Transverse colon (tissue), 4 donors: ENCODE measurements around the gene MS4A10. TPM values are rescaled to one million over a fixed set of nuclear protein-coding genes. Genes with fewer than 3 reads are reported as not detected.

ENCODE experiments used
- DNase-seq: peaks from one replicate; pipeline ENCODE4 v3.0.0-alpha.2; 2019
- H3K27ac ChIP-seq, 4 donors: fragments of 200-600 bp; sonication (generic); 2 replicates each; pipeline ENCODE4 v1.5.1; 2016 to 2018; ENCODE audit warnings: inconsistent platforms in 4 of 4
- H3K27me3 ChIP-seq: fragments of 200-600 bp; sonication (generic); 2 replicates; pipeline ENCODE4 v1.5.1; 2017; ENCODE audit warnings: inconsistent platforms
- H3K36me3 ChIP-seq, 4 donors: fragments of 200-600 bp; sonication (generic); 2 replicates each; pipeline ENCODE4 v1.5.1; 2017 to 2019; ENCODE audit warnings: inconsistent platforms in 4 of 4
- H3K4me1 ChIP-seq, 4 donors: fragments of 200-600 bp; sonication (generic); 2 replicates each; pipeline ENCODE4 v1.5.1; 2017 to 2020; ENCODE audit warnings: inconsistent platforms in 4 of 4
- H3K4me3 ChIP-seq, 4 donors: fragments of 200-600 bp; sonication (generic); 1 replicate in 1 of 4; 2 replicates in 3 of 4; pipeline versions ENCODE4 v1.5.1 to v1.6.1; 2017 to 2019; ENCODE audit warnings: inconsistent platforms in 4 of 4
- H3K9me3 ChIP-seq, 2 donors: fragments of 200-600 bp; sonication (generic); 2 replicates each; pipeline ENCODE4 v1.5.1; 2017 to 2019; ENCODE audit warnings: inconsistent platforms in 2 of 2
- CTCF ChIP-seq, 5 experiments: fragments of 200-600 bp in 3 of 5; fragments of 450-650 bp in 2 of 5; sonication (generic) in 3 of 5; IDR thresholded peaks; 1 replicate in 2 of 5; 2 replicates in 3 of 5; pipeline ENCODE4 v1.5.1; 2016 to 2017; ENCODE audit warnings: antibody characterized with exemption in 5 of 5, inconsistent platforms in 3 of 5, mild to moderate bottlenecking in 2 of 5, moderate library complexity in 1 of 5
- EP300 ChIP-seq: sonication (generic); formaldehyde crosslinking; IDR thresholded peaks from one replicate; pipeline ENCODE4 v1.6.1; 2017; ENCODE audit warnings: antibody characterized with exemption, low read depth
- POLR2A ChIP-seq: fragments of 450-650 bp; IDR thresholded peaks from one replicate; pipeline ENCODE4 v1.6.1; 2016; ENCODE audit warnings: antibody characterized with exemption, mild to moderate bottlenecking, moderate library complexity
- POLR2AphosphoS5 ChIP-seq, 3 donors: sonication (generic); formaldehyde crosslinking; IDR thresholded peaks; one replicate each; pipeline ENCODE4 v1.6.1; 2016; ENCODE audit warnings: antibody characterized with exemption in 3 of 3
- WGBS, 2 donors: methylation state at CpG; one replicate each; pipeline ENCODE4 v1.1.5; 2018; ENCODE audit warnings: low coverage in 1 of 2; 5-methylcytosine and 5-hydroxymethylcytosine counted together
- in situ Hi-C, 4 donors: fragments of 200-750 bp; cut with MboI; loops; one replicate each; pipeline versions ENCODE4 v1.15.0 to v1.15.1; 2017; ENCODE audit warnings: low sequenced_read_pairs in 3 of 4, low pct_ligation_motif_present in 1 of 4, low pct_unique_long_range_greater_than_20kb in 1 of 4
- intact Hi-C: fragments of 100-400 bp; cut with DNase I; formaldehyde crosslinking; loops from one replicate; pipeline ENCODE4 v1.15.1; 2023; ENCODE audit warnings: low total_unique reads
- total RNA-seq, 4 donors: library from RNA; depleted of rRNA; stranded (reverse); fragments of >200 nt; gene quantifications; one replicate each; pipeline ENCODE4 v1.1.0, GENCODE V29; 2016

Gene MS4A10
- total RNA-seq, 4 donors from 2014 or later = 1.3 to 2.2 TPM; not detected in 2

GRCh38 chr11:60765355-60765754 lies 19.8 kb upstream of the MS4A10 start:
- in situ Hi-C loops (no loop called here), intact Hi-C loops (no loop called here)
- WGBS, 2 donors = 74 to 82% methylated on average over 2 to 5 of the region's 5 CpGs
- Histone ChIP-seq H3K4me1 (no peaks in the 10 kb centered on the region), H3K36me3 (no peaks in the 10 kb centered on the region), H3K4me3 (no peak overlapping the region), H3K9me3 (no peaks in the 10 kb centered on the region), H3K27ac (no peak overlapping the region), H3K27me3 (peaks cover 5% of the 10 kb centered on the region)
- DNase-seq = no peak
- TF ChIP-seq CTCF (IDR thresholded peaks at IDR 0.05) = no peak
- TF ChIP-seq EP300 = no peak
- TF ChIP-seq POLR2AphosphoS5 (IDR thresholded peaks at IDR 0.05) = no peak
- no peak for TF ChIP-seq POLR2A

- H3K27ac ChIP-seq = no peak overlapping the region
- H3K36me3 ChIP-seq = no peaks in the 10 kb centered on the region
- WGBS, 2 donors = 86% methylated on average over 10 of the region's 10 CpGs; no CpG with 5 or more reads in 1 of the 2 donors
- peaks cover 5% of the 10 kb centered on the region for H3K27me3 ChIP-seq
- in situ Hi-C loops = no loop called here
- H3K9me3 ChIP-seq = no peaks in the 10 kb centered on the region
- H3K4me1 ChIP-seq = no peaks in the 10 kb centered on the region
- TF ChIP-seq EP300 = no peak
- TF ChIP-seq CTCF (IDR thresholded peaks at IDR 0.05) = no peak
- no peak for TF ChIP-seq POLR2AphosphoS5 (IDR thresholded peaks at IDR 0.05)
- TF ChIP-seq POLR2A = no peak
- no peak for DNase-seq
- intact Hi-C loops = no loop called here
- H3K4me3 ChIP-seq = no peak overlapping the region
Measured at GRCh38 chr11:60766547-60766946, 18.6 kb upstream of the MS4A10 start.

GRCh38 chr11:60767388-60767811 lies 17.7 kb upstream of the MS4A10 start:
- in situ Hi-C loops = no loop called here
- no peak for TF ChIP-seq POLR2AphosphoS5 (IDR thresholded peaks at IDR 0.05)
- TF ChIP-seq CTCF (IDR thresholded peaks at IDR 0.05) = peak in 3 of 5 experiments; percentile 13 to 38 (median 33)
- TF ChIP-seq POLR2A = no peak
- TF ChIP-seq EP300 = no peak
- Histone ChIP-seq H3K9me3 (no peaks in the 10 kb centered on the region), H3K27ac (no peak overlapping the region), H3K36me3 (no peaks in the 10 kb centered on the region), H3K27me3 (peaks cover 5% of the 10 kb centered on the region), H3K4me1 (no peaks in the 10 kb centered on the region), H3K4me3 (no peak overlapping the region)
- DNase-seq = no peak
- WGBS, 2 donors = 45% methylated on average over 26 of the region's 26 CpGs; no CpG with 5 or more reads in 1 of the 2 donors
- intact Hi-C loops = no loop called here

- no peak overlapping the region for H3K27ac ChIP-seq
- no peak for DNase-seq
- H3K9me3 ChIP-seq = no peaks in the 10 kb centered on the region
- H3K36me3 ChIP-seq = no peaks in the 10 kb centered on the region
- in situ Hi-C loops = no loop called here
- H3K4me1 ChIP-seq = no peaks in the 10 kb centered on the region
- TF ChIP-seq EP300 (no peak), POLR2A (no peak), POLR2AphosphoS5 (IDR thresholded peaks at IDR 0.05) (no peak), CTCF (IDR thresholded peaks at IDR 0.05) (no peak)
- intact Hi-C loops = no loop called here
- 93% methylated on average over 8 of the region's 8 CpGs; no CpG with 5 or more reads in 1 of the 2 donors for WGBS, 2 donors
- no peak overlapping the region for H3K4me3 ChIP-seq
- peaks cover 5% of the 10 kb centered on the region for H3K27me3 ChIP-seq
Measured at GRCh38 chr11:60768202-60768601, 16.9 kb upstream of the MS4A10 start.
